ENCODE results near the gene ATG2A. TPM values are rescaled to one million over a fixed set of nuclear protein-coding genes. Genes with fewer than 3 reads are reported as not detected.

The ATG2A gene
- total and polyA plus RNA-seq, 2 donors (not counting 3 experiments of a cell fraction or from before 2014, with no cell fraction given), result 13.4 to 24.3 TPM

DNA sequence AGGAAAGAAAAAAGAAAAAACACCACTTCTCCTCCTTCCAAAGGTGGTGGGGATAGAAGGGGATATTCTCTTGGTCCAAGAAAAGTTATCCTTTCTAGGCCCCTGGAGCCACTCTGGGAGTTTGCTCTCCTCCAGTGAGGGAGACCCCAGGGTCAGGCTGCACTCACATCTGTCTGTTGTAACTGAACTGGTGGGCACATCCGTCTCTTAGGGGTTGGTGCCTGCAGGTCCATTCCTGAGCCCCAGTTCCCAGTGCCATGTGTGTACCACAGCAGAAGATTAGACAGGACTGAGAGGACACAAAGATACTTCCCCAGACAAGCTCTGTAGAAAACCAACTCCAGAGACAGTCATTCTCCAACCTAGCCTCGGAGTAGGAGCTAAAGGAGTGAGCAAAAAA is 3.1 kb upstream of the ATG2A start:
- no peaks in the 10 kb centered on the region for H3K36me3 ChIP-seq (ENCODE audit: control insufficient read depth in 2 of 2, extremely low read depth in 1 of 2, insufficient read depth in 2 of 2, low read length in 2 of 2)
- H3K9me1 ChIP-seq (replicated peaks; ENCODE audit: control insufficient read depth, extremely low read depth, insufficient read depth, low read length), result no peaks in the 10 kb centered on the region
- H3K4me2 ChIP-seq (ENCODE audit: insufficient read depth, low read length), result no peak overlapping the region
- intact Hi-C loops (cut with micrococcal nuclease) (no loop called here), dilution Hi-C loops (cut with MboI; ENCODE audit: extremely low pct_ligation_motif_present, low sequenced_read_pairs) (no loop called here)
- H3K4me1 ChIP-seq (ENCODE audit: control insufficient read depth, extremely low read depth, insufficient read depth, low read length), result peaks cover 15% of the 10 kb centered on the region
- DNase-seq (ENCODE audit: low read depth, low spot score) (no peak), FAIRE-seq (peak; percentile 12)
- no peaks in the 10 kb centered on the region for H3K27me3 ChIP-seq (ENCODE audit: control insufficient read depth in 2 of 2, insufficient read depth in 2 of 2, low read length in 2 of 2)
- no peak overlapping the region for H3K4me3 ChIP-seq (replicated peaks in 1 of 3; ENCODE audit: insufficient read depth in 1 of 3, low read depth in 1 of 3, low read length in 3 of 3)
- BruUV-seq (replicated peaks), result no TSS peak
- no peaks in the 10 kb centered on the region for H4K20me1 ChIP-seq (replicated peaks; ENCODE audit: control insufficient read depth, extremely low read depth, insufficient read depth, low read length)
- POLR2A ChIA-PET, result no interaction called here
- no peak overlapping the region for H2AFZ ChIP-seq (ENCODE audit: low read depth, low read length)
- TF ChIP-seq, protein P1, sequence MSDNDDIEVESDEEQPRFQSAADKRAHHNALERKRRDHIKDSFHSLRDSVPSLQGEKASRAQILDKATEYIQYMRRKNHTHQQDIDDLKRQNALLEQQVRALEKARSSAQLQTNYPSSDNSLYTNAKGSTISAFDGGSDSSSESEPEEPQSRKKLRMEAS (IDR thresholded peaks at IDR 0.05; ENCODE audit: insufficient read depth, insufficient read length), result no peak
- TF ChIP-seq GATA2 (IDR thresholded peaks at IDR 0.05; ENCODE audit: insufficient read depth, insufficient read length, low read depth, low read length) (no peak), FOS (IDR thresholded peaks at IDR 0.05; ENCODE audit: borderline replicate concordance, insufficient read depth, low read length) (no peak), MYC (IDR thresholded peaks at IDR 0.05; ENCODE audit: low read depth, low read length) (no peak), POLR2A (IDR thresholded peaks at IDR 0.05; ENCODE audit: low read depth, low read length) (no peak), EZH2 (IDR thresholded peaks at IDR 0.05; ENCODE audit: borderline replicate concordance, low read depth, low read length, severe bottlenecking) (no peak)
- no peak overlapping the region for H3K27ac ChIP-seq (ENCODE audit: insufficient read depth, low read depth, low read length)
- H3K79me2 ChIP-seq (ENCODE audit: control insufficient read depth, insufficient read depth, low read length), result peaks cover 7% of the 10 kb centered on the region
- no peak overlapping the region for H3K9ac ChIP-seq (replicated peaks; ENCODE audit: extremely low read depth, insufficient read depth, low read length)
- no peaks in the 10 kb centered on the region for H3K9me3 ChIP-seq (replicated peaks; ENCODE audit: control insufficient read depth, insufficient read depth, low read length)
- CTCF ChIA-PET, result interaction anchor here (1.4 to 5.6 kb wide), 3 partner anchors 24 to 76 kb away, joined by 4 to 34 read pairs (median 8); partner anchors contain the start of gene BATF2

DNA sequence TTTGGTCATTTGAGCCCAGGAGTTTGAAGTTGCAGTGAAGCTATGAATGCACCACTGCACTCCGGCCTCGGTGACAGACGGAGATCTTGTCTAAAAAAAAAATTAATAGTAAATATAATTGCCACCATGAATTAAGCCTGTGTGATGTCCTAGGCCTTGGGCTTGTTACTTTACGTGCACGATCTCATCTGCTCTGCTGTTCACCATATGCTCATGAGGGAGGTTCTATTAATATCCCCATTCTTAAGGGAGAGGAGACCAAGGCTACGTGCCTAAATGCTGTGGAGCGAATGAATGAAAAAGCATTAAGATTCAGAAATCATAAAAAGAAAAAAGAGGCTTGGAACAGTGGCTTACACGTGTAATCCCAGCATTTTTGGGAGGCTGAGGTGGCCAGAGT is 2.6 kb upstream of the ATG2A start:
- no peak overlapping the region for H3K27ac ChIP-seq (ENCODE audit: insufficient read depth, low read depth, low read length)
- no peaks in the 10 kb centered on the region for H3K36me3 ChIP-seq (ENCODE audit: control insufficient read depth in 2 of 2, extremely low read depth in 1 of 2, insufficient read depth in 2 of 2, low read length in 2 of 2)
- H3K9me1 ChIP-seq (replicated peaks; ENCODE audit: control insufficient read depth, extremely low read depth, insufficient read depth, low read length), result no peaks in the 10 kb centered on the region
- no peak overlapping the region for H3K4me2 ChIP-seq (ENCODE audit: insufficient read depth, low read length)
- no peaks in the 10 kb centered on the region for H3K9me3 ChIP-seq (replicated peaks; ENCODE audit: control insufficient read depth, insufficient read depth, low read length)
- H3K27me3 ChIP-seq (ENCODE audit: control insufficient read depth in 2 of 2, insufficient read depth in 2 of 2, low read length in 2 of 2), result no peaks in the 10 kb centered on the region
- no peak for DNase-seq (ENCODE audit: low read depth, low spot score)
- no peaks in the 10 kb centered on the region for H4K20me1 ChIP-seq (replicated peaks; ENCODE audit: control insufficient read depth, extremely low read depth, insufficient read depth, low read length)
- no peak overlapping the region for H3K4me3 ChIP-seq (replicated peaks in 1 of 3; ENCODE audit: insufficient read depth in 1 of 3, low read depth in 1 of 3, low read length in 3 of 3)
- CTCF ChIA-PET, result interaction anchor here (1.0 to 5.6 kb wide), 4 partner anchors 23 to 77 kb away, joined by 3 to 34 read pairs (median 6); partner anchors contain the start of gene BATF2
- POLR2A ChIA-PET, result no interaction called here
- peaks cover 7% of the 10 kb centered on the region for H3K79me2 ChIP-seq (ENCODE audit: control insufficient read depth, insufficient read depth, low read length)
- H3K9ac ChIP-seq (replicated peaks; ENCODE audit: extremely low read depth, insufficient read depth, low read length), result no peak overlapping the region
- H2AFZ ChIP-seq (ENCODE audit: low read depth, low read length), result no peak overlapping the region
- intact Hi-C loops (cut with micrococcal nuclease) (loop anchor here (5.0 kb wide), 2 partner anchors 53 to 193 kb away; partner anchors contain the start of genes MAJIN and TM7SF2), dilution Hi-C loops (cut with MboI; ENCODE audit: extremely low pct_ligation_motif_present, low sequenced_read_pairs) (no loop called here)
- no peak for FAIRE-seq
- TF ChIP-seq MYC (IDR thresholded peaks at IDR 0.05; ENCODE audit: low read depth, low read length), result no peak
- TF ChIP-seq, protein P1 (IDR thresholded peaks at IDR 0.05; ENCODE audit: insufficient read depth, insufficient read length), result no peak
- TF ChIP-seq FOS (IDR thresholded peaks at IDR 0.05; ENCODE audit: borderline replicate concordance, insufficient read depth, low read length), result no peak
- no peak for TF ChIP-seq POLR2AphosphoS5 (IDR thresholded peaks at IDR 0.05; ENCODE audit: insufficient read depth, low read depth, low read length)
- no peak for TF ChIP-seq JUN (IDR thresholded peaks at IDR 0.05; ENCODE audit: borderline replicate concordance, insufficient read depth, insufficient read length, low read depth)
- TF ChIP-seq, protein P2, sequence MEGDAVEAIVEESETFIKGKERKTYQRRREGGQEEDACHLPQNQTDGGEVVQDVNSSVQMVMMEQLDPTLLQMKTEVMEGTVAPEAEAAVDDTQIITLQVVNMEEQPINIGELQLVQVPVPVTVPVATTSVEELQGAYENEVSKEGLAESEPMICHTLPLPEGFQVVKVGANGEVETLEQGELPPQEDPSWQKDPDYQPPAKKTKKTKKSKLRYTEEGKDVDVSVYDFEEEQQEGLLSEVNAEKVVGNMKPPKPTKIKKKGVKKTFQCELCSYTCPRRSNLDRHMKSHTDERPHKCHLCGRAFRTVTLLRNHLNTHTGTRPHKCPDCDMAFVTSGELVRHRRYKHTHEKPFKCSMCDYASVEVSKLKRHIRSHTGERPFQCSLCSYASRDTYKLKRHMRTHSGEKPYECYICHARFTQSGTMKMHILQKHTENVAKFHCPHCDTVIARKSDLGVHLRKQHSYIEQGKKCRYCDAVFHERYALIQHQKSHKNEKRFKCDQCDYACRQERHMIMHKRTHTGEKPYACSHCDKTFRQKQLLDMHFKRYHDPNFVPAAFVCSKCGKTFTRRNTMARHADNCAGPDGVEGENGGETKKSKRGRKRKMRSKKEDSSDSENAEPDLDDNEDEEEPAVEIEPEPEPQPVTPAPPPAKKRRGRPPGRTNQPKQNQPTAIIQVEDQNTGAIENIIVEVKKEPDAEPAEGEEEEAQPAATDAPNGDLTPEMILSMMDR (IDR thresholded peaks at IDR 0.05; ENCODE audit: extremely low read depth in 1 of 2, insufficient read depth in 1 of 2, low read depth in 1 of 2, low read length in 2 of 2), result no peak
- TF ChIP-seq POLR2A (IDR thresholded peaks at IDR 0.05; ENCODE audit: low read depth, low read length), result no peak
- no peak for TF ChIP-seq EZH2 (IDR thresholded peaks at IDR 0.05; ENCODE audit: borderline replicate concordance, low read depth, low read length, severe bottlenecking)
- TF ChIP-seq GATA2 (IDR thresholded peaks at IDR 0.05; ENCODE audit: insufficient read depth, insufficient read length, low read depth, low read length), result no peak
- peaks cover 15% of the 10 kb centered on the region for H3K4me1 ChIP-seq (ENCODE audit: control insufficient read depth, extremely low read depth, insufficient read depth, low read length)
- no TSS peak for BruUV-seq (replicated peaks)
